Omental fat pad (tissue), 4 donors: ENCODE data around the gene B3GNT7. TPM values are rescaled to one million over a fixed set of nuclear protein-coding genes. Genes with fewer than 3 reads are reported as not detected.

Experiments used
- ATAC-seq: fragments of 150-250 bp; one replicate; pipeline ENCODE4 v1.9.1; 2016; ENCODE audit warnings: mild to moderate bottlenecking, moderate library complexity; ENCODE audit not compliant: low FRiP score
- DNase-seq: peaks from one replicate; pipeline ENCODE4 v3.0.0-alpha.2; 2019; ENCODE audit warnings: low spot score
- total RNA-seq, 4 donors: library from RNA; depleted of rRNA; stranded (reverse); fragments of >200 nt; gene quantifications; one replicate each; pipeline ENCODE4 v1.1.0, GENCODE V29; 2016
- TF ChIP-seq, protein P1 (sequence below), 3 donors: fragments of 450-650 bp; IDR thresholded peaks; one replicate each; pipeline ENCODE4 v1.5.1; 2016 to 2017; ENCODE audit warnings: antibody characterized with exemption in 3 of 3, mild to moderate bottlenecking in 3 of 3, moderate library complexity in 2 of 3

Gene B3GNT7
- total RNA-seq, 4 donors from 2014 or later: 2.8 to 12.6 (median 6.1) TPM

DNA sequence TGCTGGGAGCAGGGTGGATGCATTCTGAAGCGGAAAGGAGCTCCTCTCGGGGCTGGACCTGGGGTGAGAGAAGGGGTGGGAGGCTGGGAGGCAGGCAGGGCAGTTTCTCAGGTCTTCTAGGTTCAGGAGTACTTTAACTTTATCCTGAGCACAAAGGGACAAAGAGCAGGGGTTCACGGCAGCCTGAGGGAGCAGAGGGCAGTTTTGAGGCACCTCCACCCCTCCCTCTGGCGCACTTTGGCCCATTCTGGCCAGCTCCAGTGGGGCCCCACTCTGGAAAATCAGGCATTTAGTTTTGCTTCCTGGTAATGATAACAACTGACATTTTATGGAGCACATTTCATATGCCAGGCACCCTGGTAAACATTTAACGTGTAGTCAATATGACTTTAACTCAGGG, 14.3 kb downstream of the B3GNT7 start:
- TF ChIP-seq, protein P1, sequence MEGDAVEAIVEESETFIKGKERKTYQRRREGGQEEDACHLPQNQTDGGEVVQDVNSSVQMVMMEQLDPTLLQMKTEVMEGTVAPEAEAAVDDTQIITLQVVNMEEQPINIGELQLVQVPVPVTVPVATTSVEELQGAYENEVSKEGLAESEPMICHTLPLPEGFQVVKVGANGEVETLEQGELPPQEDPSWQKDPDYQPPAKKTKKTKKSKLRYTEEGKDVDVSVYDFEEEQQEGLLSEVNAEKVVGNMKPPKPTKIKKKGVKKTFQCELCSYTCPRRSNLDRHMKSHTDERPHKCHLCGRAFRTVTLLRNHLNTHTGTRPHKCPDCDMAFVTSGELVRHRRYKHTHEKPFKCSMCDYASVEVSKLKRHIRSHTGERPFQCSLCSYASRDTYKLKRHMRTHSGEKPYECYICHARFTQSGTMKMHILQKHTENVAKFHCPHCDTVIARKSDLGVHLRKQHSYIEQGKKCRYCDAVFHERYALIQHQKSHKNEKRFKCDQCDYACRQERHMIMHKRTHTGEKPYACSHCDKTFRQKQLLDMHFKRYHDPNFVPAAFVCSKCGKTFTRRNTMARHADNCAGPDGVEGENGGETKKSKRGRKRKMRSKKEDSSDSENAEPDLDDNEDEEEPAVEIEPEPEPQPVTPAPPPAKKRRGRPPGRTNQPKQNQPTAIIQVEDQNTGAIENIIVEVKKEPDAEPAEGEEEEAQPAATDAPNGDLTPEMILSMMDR (IDR thresholded peaks at IDR 0.05): no peak
- ATAC-seq (no peak), DNase-seq (no peak)

DNA sequence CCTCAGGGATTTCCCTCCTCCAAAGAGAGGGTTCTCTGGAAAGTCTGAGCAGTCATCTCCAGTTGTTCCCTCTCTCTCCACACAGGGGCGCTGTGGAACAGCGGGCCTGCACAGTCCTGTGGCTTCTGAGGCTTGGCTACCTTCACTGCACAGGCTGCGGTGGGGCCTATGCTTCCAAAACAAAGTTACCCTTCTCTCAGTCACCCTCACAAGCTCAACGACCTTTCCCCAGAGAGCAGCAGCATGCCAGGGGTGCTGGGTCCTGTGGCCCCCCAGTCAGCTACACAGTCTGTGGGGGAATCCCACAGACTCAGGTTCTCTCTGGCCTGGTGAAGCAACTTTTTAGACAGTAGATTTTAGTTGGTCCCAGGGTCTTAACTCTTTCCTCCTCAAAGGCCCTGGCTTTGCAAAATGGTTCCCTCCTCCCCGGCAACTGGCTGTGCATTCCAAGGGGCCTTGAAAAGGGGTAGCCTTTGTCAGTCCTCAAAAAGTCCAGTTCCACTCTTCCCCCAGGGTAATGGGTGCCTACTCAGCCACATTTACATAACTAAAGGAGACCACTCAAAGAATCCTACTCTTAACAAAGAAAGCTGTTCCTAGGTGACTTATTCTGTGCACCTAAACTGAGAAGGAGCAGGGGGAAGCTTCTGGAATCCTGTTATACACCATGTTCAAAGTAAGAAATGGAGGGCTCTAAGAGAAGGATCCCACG, 14.9 kb downstream of the B3GNT7 start:
- ATAC-seq (no peak), DNase-seq (no peak)
- TF ChIP-seq, protein P1 (IDR thresholded peaks at IDR 0.05): no peak

DNA sequence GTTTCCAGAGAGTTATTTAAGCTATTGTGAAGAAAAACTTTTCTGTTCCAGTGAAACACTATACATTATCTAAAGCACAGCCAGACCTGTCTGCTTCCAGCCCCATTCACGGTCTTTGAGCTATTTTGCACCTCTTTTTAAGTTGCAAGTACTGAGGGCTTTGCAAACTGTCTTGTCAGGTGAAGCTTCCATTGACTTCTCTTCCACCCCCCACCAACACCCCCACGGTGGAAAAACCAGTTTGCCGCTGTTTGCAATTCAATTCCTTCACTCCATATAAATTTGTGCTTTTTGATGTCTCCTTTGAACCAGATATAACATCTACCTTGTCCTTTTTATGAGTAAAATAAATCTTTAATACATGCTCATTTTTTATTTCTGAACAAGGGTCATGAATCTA, 15.7 kb downstream of the B3GNT7 start:
- ATAC-seq: no peak

DNA sequence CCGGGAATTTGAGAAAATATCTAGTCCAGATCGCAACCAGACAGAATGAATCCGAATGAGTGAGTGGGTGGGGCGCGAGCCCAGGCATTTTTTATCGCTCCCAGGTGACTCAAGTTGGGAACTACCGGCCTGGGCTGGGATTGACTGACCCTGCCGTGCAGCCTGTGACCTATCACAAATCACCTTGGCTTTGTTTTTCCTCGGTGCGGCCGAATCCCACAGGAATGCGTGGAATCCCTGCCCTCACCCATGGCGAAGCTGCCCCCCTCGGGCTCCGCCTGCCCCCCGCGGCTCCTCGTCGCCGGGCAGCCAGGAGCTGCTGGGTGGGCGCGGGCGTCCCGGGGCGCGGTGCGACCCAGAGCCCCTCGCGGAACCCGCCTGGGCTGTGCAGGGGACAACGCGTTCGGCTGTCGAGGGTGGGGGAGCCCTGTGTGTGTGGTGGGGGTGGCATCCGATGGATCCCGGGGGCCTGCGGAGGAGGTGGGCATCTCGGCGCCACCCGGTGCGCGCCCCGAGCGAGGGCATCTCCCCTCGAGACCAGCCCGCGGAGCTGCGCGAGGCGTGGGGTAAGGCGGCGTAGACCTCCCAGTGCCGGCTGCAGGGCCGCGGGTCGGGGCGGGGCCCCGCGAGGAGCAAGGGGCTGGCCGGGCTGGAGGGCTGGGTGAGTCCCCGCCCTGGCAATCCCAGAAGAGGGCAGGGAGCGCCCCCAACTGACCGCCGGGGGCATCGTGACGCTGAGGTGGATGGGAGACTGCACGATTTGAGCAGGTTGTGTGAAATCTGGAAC, 16.5 kb downstream of the B3GNT7 start:
- ATAC-seq (peak; percentile 98), DNase-seq (peak; percentile 76)
- TF ChIP-seq, protein P1 (IDR thresholded peaks at IDR 0.05): peak in 1 of 3 donors; percentile 66

More for the DNA sequence above, 15.7 kb downstream of the B3GNT7 start:
- no peak for DNase-seq
- TF ChIP-seq, protein P1 (IDR thresholded peaks at IDR 0.05): no peak

DNA sequence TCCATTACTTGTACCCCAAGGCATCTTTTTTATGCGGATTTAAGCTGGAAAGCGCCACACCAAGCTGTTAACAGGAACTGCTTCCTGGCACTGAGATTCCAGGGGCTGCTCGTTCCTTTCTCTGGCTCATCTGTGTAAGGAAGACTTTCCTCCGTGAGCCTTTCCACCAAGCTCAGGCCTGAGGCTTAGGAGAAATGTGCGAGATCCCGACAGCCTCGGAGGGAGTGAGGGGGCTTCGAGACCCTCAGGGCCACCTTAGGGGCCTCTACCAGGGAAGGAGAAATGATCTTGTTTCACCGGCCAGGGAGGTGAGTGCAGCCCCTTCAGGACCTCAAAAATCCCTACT, 17.1 kb downstream of the B3GNT7 start:
- DNase-seq (no peak), ATAC-seq (no peak)
- TF ChIP-seq, protein P1 (IDR thresholded peaks at IDR 0.05): no peak

DNA sequence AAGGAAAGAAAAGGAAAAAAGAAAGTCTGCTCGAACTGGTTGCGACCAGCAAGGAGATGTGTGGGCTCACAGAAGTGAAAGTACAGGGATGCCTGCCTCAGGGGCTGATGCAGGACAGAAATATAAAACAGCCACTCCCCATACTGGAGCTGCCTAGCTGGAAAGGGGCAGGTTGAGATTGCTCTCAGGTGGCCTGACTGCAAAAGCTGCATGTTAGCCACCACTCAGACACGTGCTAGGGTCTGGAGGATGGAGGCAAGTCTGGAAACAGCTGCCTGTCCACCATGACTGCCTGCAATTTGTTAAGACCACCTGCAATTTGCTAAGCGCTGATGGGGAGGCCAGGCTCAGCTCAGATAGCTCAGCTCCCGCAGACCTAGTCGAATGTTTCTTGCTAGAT, 17.9 kb downstream of the B3GNT7 start:
- DNase-seq (no peak), ATAC-seq (no peak)
- TF ChIP-seq, protein P1 (IDR thresholded peaks at IDR 0.05): no peak
